T-helper 9 cell (primary cell): ENCODE data around the gene COPS9.

Source experiments
- DNase-seq: peaks from one replicate; pipeline ENCODE4 v3.0.0-alpha.2; 2020
- total RNA-seq, 2 donors: gene quantifications; one replicate each; lab custom pipeline; 2026; lab: John Stamatoyannopoulos, UW

The COPS9 gene
- total RNA-seq = 15.0 to 33.6 reads per million in 2 donors

- peak; percentile 82 for DNase-seq
Measured at GRCh38 chr2:240136013-240136670, at the start of gene COPS9. TSS of gene COPS9 (minus strand) at chr2:240136305. CDS start at chr2:240136284, 21 bp downstream.

- no peak for DNase-seq
Measured at GRCh38 chr2:240184656-240185055, 48.6 kb upstream of the COPS9 start.

DNA sequence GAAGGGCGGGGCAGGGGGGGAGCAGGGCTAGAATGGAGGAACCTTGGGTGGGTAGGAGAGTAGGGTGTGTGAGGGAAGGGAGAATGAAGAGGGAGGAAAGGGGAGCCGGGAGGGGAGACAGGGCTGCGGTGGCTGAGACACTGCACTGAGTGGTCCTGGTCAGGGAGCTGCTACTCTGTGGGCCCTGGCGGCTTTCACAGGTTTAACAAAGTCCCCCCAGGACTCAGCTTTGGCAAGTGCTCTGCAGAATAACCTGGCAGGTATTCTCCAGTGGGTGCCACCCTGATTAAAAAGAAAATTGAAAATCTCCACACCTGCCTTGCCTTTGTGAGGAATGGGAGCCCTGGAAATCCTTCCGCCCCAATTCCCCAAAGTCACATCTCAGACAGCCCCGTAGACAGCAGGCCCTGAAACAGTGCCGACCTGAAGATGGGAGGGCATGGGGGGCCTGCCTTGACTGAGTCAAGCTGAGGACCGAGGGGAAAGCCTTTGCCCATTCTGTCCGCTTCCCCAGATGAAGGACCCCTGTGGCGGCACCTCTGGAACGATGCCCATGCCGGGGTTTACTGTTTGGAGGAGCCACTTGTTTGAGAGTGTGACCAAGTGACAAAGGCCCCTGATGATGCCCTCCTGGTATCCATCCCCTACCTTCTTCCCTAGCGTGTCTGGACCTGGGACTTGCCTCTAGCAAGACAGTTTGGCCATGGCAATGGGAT is 47.9 kb upstream of the COPS9 start:
- no peak for DNase-seq

DNA sequence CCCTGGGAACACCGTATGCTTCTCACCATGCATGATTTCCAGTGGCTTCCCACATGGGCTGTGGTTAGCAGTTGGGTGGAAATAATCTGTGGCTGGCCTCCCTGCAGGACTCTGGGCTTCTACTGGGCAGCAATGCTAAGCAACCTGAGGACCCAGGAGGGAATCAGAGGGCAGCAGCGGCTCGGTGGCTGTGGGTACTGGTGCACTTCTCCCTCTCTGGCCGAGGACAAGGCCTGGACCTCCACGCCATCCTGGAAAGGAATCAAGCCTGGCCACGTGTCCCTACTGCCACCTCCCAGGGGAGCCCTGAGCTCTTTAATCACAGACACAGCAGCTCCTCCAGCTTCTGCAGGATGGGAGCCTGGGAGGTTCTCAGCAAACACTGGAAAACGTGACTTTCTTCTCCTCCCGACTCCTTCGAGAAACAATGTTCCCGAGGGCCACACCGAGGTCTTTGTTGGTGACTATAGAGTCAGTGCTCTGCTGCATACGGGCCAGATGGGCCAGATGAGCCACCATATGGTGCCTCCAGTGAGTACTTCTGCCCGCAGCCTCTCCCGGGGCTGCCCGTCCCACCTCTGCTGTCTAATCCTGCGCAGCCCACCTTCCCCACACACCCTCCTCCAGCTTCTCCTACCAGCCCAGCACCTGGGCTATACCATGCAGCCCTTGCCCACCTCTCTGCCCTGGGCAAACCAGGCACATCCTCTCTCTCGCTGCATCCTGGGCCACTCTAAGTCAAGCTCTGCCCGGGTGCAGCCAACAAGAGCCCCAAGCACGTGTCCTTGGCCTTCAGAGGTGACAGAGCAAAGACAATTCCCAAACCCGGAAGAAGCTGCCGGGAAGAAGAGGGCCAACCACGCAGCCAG is 47.1 kb upstream of the COPS9 start:
- no peak for DNase-seq

DNA sequence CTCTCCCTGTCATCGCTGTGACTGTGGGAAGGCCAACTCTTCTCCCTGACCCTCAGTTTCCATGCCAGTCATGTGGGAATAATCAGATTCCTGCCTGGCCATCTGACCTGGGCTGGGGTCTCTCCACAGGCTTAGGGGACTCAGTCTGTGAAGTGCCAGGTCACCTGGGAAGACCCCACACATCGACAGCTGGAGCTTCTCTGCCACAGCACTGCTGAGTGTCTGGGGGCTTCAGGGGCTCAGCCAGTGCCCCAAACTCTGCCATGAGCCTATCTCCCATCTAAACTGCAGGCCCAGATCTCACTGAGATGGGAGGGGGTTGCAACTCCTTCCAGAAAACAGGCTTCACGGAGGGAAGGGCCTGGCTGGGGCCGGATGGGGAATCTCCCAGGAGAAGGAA is 46.4 kb upstream of the COPS9 start:
- DNase-seq = no peak

GRCh38 chr2:240182001-240182400 is 45.9 kb upstream of the COPS9 start:
- no peak for DNase-seq

GRCh38 chr2:240179941-240180666 is 44.0 kb upstream of the COPS9 start:
- no peak for DNase-seq

GRCh38 chr2:240179186-240179815 is 43.2 kb upstream of the COPS9 start:
- DNase-seq = no peak

DNA sequence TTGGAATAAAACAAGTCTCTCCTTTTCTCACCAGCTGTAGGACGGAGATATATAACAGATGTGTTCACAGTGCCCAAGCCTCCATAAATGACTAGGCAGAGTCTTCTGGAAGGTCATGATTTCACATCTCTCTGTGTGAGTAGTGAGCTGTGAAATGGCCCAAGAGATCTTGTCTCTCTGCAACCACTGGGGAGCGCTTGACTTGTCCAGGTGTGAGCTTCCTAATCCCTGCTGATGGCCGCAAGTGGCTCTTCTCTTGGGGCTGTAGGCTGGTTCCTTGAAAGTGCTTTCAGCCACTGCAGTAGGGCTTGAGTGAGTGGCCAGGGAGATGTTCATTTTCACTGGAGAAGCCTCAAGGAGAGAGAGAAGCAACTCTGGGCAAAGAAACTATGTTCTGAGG is 42.5 kb upstream of the COPS9 start:
- DNase-seq = no peak

DNA sequence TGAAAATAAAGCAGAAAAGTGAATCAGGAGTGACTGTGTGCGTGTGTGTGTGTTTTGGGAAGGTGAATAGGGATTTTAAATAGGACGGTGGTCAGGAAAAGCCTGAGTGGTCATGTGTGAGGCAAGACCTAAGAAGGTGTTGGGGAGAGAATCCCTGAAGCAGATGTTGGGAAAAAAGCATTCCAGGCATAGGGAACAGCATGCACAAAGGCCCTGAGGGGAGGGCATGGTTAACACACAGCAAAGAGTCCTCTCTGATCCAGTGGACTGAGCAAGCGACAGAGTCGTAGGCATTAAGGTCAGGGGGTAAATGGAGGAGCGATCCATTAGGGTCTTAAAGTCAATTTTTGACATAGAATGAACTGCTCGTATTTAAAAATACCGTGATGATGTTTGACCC is 38.4 kb upstream of the COPS9 start:
- no peak for DNase-seq

GRCh38 chr2:240172071-240172895 is 36.2 kb upstream of the COPS9 start:
- DNase-seq = no peak

GRCh38 chr2:240170883-240171282 is 34.8 kb upstream of the COPS9 start:
- no peak for DNase-seq

- DNase-seq = no peak
Measured at GRCh38 chr2:240170354-240170735, 34.2 kb upstream of the COPS9 start.

DNA sequence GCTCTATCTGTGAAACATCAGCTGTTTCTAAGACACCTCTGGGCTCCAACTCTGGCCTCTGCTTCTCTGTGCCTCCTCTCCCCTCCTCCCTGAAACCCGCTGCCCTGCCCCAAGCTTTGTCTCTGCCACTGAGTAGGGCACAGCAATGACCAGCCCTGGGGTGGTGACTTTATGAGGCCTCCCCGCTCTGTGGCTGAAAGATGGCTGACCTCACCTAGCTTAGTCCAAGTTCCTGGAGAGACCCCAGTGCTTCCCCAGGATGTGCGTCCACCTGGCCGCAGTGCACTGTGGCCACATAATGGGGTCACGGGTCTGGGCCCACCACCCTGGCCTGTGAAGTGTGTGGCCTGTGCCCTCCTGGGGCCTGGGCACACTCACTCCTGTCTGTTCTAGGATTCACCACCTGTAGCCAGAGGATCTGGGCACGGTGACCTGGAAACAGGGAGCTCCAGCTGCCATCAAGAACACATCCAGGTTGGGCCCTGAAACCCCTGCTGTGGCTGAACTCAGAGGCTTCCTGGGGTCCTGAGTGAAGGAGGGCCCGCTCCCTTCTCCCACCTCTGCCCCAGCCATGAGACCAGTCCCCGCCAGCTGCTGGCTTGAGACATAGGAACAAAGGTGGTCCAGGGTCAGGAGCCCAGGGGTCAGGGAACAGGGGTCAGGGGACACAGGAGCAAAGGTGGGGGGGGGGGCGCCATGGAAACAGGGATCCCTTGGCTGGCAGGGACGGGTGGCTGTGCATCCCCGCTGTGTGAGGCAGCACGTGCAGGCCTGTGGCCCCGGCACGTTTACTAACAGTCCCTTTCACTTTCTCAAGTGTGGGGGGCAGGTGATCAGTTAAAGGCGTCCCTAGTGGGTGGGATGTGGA is 33.6 kb upstream of the COPS9 start:
- no peak for DNase-seq

DNA sequence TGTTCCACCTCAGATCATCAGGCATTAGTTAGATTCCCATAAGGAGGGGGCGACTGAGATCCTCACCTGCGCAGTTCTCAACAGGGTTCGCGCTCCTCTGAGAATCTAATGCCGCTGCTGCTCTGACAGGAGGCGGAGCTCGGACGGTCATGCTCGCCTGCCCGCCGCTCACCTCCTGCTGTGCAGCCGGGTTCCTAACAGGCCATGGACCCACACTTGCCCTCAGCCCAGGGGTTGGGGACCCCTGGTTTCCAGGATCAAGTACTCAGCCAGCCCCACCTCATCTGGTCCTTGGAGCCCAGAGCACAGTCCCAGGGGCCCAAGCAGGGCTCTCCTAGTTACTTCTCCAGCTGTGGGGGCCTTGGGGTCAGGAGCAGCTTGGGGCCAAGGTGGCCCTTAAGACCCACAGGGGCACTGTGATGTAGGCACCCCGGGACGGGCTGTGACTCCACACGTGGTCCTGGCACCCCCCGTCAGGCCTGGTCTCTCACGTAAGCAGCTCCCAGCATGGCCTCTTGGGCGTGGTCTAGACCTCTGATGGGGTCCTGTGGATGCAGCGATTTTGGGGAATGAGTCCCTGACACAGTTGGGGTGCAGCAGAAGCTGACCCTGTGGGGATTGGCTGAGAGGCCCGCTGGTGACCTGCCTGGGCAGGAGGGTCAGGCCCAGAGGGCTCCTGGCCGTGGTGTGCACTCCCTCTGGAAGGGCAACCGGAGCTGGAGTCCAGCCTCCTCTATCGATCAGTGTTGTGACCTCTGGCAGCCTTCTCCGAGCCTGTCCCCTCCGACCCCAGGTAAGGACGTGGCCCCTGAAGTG is 32.6 kb upstream of the COPS9 start:
- DNase-seq = no peak

DNA sequence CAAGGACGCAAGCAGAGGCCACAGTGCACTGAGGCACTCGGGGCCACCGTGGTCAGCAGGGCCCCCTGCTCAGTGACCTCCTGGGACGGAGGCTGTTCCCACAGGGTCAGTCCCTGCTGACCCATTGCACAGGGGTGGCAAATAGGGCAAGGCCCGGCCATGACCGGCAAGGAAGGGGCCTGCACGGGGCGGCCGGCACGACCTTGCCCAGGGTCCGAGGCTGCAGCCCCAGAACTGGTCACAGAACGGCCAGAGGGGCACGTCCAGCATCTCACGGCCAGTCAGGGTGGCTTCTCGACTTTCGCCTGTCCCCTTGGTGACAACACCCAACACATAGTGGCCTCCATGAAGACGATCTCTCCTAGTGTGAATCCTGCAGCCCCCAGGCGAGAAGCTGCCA is 31.9 kb upstream of the COPS9 start:
- DNase-seq = no peak

GRCh38 chr2:240167588-240167880 is 31.4 kb upstream of the COPS9 start:
- DNase-seq = no peak

GRCh38 chr2:240166761-240167587 is 30.9 kb upstream of the COPS9 start:
- no peak for DNase-seq

DNA sequence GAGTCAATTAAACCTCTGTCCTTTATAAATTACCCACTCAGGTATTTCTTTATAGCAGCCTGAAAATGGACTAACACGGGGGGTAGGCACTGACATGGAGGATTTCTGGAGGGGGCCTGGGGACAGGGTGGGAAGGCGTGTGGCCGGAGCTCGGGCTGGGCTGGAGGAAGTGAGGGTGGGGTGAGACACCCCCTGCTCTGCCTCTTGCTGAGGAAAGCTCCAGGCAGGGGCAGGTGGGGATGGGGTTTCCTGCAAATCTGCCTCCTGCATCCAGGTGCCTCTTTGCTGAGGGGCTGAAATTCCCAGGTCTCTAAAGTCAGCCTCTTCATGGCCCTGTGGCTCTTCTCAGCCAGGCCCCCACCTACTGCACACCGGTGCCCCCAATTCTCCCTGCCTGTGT is 30.1 kb upstream of the COPS9 start:
- DNase-seq = no peak
